ENCODE results near the gene ALG12.

GRCh38 chr22:49910229-49911155 is 7.7 kb downstream of the ALG12 start:
- no peak for TF ChIP-seq POLR2A (IDR thresholded peaks at IDR 0.05; ENCODE audit: low read depth, low read length)
- no peak for TF ChIP-seq POLR2AphosphoS5 (IDR thresholded peaks at IDR 0.05; ENCODE audit: low read depth, low read length)
